ENCODE results near the gene ZNF575.

DNA sequence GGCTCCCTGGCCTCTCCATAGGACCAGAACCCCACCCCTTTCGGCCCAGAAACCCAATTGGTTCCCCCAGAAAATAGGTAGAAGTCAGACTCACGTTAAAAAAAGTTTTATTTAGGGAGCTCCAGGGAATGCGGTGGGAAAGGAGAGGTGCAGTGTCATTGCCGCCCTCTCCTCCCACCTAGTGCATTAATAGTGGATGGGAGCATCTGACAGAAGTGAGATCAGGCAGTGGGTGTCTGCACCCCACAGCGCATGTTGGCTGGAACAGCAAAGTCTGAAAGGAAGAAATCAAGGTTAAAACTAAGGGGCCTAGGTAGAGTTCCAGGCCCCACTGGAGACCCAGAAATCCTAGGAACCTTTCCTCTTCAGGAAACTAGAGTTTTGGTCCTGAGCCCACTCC lies 26.4 kb upstream of the ZNF575 start:
- TF ChIP-seq, protein P1, sequence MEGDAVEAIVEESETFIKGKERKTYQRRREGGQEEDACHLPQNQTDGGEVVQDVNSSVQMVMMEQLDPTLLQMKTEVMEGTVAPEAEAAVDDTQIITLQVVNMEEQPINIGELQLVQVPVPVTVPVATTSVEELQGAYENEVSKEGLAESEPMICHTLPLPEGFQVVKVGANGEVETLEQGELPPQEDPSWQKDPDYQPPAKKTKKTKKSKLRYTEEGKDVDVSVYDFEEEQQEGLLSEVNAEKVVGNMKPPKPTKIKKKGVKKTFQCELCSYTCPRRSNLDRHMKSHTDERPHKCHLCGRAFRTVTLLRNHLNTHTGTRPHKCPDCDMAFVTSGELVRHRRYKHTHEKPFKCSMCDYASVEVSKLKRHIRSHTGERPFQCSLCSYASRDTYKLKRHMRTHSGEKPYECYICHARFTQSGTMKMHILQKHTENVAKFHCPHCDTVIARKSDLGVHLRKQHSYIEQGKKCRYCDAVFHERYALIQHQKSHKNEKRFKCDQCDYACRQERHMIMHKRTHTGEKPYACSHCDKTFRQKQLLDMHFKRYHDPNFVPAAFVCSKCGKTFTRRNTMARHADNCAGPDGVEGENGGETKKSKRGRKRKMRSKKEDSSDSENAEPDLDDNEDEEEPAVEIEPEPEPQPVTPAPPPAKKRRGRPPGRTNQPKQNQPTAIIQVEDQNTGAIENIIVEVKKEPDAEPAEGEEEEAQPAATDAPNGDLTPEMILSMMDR (IDR thresholded peaks at IDR 0.05) = no peak
- TF ChIP-seq POLR2A (IDR thresholded peaks at IDR 0.05) (no peak), EP300 (IDR thresholded peaks at IDR 0.05) (no peak)
